IMR-90 (cell line): ENCODE data around the gene RNF144B.

Experiments used
- CEBPB ChIP-seq: IDR thresholded peaks from 2 replicates; pipeline ENCODE4 v1.6.1; 2012; ENCODE audit warnings: low read depth, low read length, improper control_type of control experiment
- FOS ChIP-seq: fragments of 150-350 bp; IDR thresholded peaks from 2 replicates; pipeline ENCODE4 v1.6.1; 2016; ENCODE audit warnings: low read depth, low read length
- POLR2A ChIP-seq: IDR thresholded peaks from 2 replicates; pipeline ENCODE4 v1.6.1; 2012; ENCODE audit warnings: mild to moderate bottlenecking, low read depth, low read length
- RAD21 ChIP-seq: IDR thresholded peaks from 2 replicates; pipeline ENCODE4 v1.6.1; 2012; ENCODE audit warnings: low read length, improper control_type of control experiment
- SMC3 ChIP-seq: fragments of 150-350 bp; IDR thresholded peaks from 2 replicates; pipeline ENCODE4 v1.6.1; 2016; ENCODE audit warnings: low read depth, mild to moderate bottlenecking, antibody characterized with exemption, low read length, moderate library complexity
- TF ChIP-seq, protein P1 (sequence below): conservative IDR thresholded peaks from 2 replicates; pipeline ENCODE4 v1.5.1; 2012; ENCODE audit warnings: mild to moderate bottlenecking, low read depth, low read length, improper control_type of control experiment
- TF ChIP-seq, protein P2 (sequence below): fragments of 150-350 bp; IDR thresholded peaks from 2 replicates; pipeline ENCODE4 v1.6.1; 2017; ENCODE audit warnings: mild to moderate bottlenecking, antibody characterized with exemption, low read length, low read depth

DNA sequence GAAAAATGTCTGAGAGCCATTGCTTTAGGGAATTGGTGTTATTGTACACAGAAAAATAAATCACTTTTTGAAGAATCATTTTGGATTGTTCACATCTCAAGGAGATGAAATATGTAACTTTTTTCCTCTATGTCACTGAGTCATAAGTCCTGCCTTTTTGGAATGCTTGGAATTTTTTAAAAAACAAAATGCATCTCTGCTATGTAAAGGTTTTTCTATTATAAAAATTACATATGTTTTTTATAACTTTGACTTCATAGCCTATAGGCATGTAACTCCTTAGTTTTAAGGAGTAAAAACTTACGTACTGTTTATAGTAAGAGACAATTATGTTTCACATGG lies 8.7 kb downstream of the RNF144B start:
- TF ChIP-seq, protein P1, sequence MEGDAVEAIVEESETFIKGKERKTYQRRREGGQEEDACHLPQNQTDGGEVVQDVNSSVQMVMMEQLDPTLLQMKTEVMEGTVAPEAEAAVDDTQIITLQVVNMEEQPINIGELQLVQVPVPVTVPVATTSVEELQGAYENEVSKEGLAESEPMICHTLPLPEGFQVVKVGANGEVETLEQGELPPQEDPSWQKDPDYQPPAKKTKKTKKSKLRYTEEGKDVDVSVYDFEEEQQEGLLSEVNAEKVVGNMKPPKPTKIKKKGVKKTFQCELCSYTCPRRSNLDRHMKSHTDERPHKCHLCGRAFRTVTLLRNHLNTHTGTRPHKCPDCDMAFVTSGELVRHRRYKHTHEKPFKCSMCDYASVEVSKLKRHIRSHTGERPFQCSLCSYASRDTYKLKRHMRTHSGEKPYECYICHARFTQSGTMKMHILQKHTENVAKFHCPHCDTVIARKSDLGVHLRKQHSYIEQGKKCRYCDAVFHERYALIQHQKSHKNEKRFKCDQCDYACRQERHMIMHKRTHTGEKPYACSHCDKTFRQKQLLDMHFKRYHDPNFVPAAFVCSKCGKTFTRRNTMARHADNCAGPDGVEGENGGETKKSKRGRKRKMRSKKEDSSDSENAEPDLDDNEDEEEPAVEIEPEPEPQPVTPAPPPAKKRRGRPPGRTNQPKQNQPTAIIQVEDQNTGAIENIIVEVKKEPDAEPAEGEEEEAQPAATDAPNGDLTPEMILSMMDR = no peak
- TF ChIP-seq POLR2A = no peak
- no peak for TF ChIP-seq SMC3
- TF ChIP-seq, protein P2, sequence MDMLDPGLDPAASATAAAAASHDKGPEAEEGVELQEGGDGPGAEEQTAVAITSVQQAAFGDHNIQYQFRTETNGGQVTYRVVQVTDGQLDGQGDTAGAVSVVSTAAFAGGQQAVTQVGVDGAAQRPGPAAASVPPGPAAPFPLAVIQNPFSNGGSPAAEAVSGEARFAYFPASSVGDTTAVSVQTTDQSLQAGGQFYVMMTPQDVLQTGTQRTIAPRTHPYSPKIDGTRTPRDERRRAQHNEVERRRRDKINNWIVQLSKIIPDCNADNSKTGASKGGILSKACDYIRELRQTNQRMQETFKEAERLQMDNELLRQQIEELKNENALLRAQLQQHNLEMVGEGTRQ = no peak
- no peak for TF ChIP-seq CEBPB
- TF ChIP-seq RAD21 = no peak
- no peak for TF ChIP-seq FOS
